GF-D8 (cell line): ENCODE measurements around the gene FGF11.
"Not testable (repeated sequence)": the region's sequence is repeated elsewhere in the genome, so short reads cannot be mapped to it uniquely, and the experiment has no call there.

Experiments
- DNase-seq: peaks from one replicate; lab custom pipeline; 2025; lab: John Stamatoyannopoulos, UW

FGF11 gene

GRCh38 chr17:7479213-7480088, 40.1 kb downstream of the FGF11 start, which contains the start of gene ZBTB4:
Gene ZBTB4 (minus strand): TSS chr17:7479631. CDS start chr17:7466801, 12,830 bp downstream.
- no peak for DNase-seq

GRCh38 chr17:7480089-7480384, 40.7 kb downstream of the FGF11 start:
- DNase-seq: no peak

GRCh38 chr17:7481275-7481674, 42.0 kb downstream of the FGF11 start, which contains the start of gene SLC35G6:
Gene SLC35G6 (plus strand): TSS chr17:7481446. CDS start chr17:7481517, 71 bp downstream.
- not testable (repeated sequence) for DNase-seq

GRCh38 chr17:7481842-7482741, 42.8 kb downstream of the FGF11 start:
- DNase-seq: not testable (repeated sequence)

GRCh38 chr17:7482742-7483088, 43.4 kb downstream of the FGF11 start:
- not testable (repeated sequence) for DNase-seq

- peak; percentile 64 for DNase-seq
Measured at GRCh38 chr17:7483255-7484066, 44.1 kb downstream of the FGF11 start.

GRCh38 chr17:7484067-7484918, 45.0 kb downstream of the FGF11 start, which contains the start of gene POLR2A:
Gene POLR2A (plus strand): TSS chr17:7484366.
- DNase-seq: peak; percentile 81

DNA sequence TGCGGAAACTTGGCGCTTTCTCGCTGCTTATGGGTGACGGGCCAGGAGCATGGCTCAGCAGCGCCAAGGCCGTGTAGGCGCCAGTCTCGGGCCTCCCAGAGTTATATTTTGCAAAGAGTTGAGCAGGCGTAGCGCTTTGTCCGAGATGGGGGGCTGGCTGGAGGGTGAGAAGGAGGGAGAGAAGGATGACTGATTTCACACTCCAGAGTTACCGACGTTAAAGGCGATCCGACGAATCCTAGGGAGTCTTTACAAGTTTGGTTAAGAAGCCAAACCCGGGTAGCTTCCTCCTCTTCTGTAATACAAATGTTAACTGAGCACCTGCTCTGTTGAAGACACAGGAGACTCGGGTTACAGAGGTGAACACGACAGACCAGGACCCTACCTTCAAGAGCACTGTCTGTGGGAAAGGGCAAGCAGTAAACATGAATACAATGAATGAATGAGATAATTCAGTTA, 45.6 kb downstream of the FGF11 start:
- no peak for DNase-seq

DNA sequence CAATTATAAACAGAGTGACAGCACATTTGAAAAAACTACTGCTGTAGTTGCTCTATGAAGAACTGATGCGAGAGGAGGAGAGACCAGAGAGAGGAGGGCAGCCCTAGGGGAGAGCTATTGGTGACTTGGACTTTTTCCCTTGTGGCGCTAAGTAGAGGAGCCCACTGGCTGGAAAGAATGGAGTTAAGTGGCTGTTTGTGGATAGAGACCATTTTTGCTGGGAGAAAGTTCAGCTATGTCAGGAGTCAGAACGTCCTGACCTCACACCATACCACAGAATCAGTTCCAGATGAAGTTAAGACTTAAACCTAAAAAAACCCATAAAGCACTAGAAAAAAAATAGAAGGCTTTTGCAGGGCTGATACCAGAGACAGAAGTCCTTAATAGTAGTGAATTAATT, 46.9 kb downstream of the FGF11 start:
- DNase-seq: no peak

- DNase-seq: no peak
Measured at GRCh38 chr17:7490144-7490543, 50.8 kb downstream of the FGF11 start.

- no peak for DNase-seq
Measured at GRCh38 chr17:7491583-7491982, 52.3 kb downstream of the FGF11 start.

- DNase-seq: no peak
Measured at GRCh38 chr17:7493941-7494340, 54.6 kb downstream of the FGF11 start.
